A673 (cell line): ENCODE measurements around the gene SMARCD3. TPM values are rescaled to one million over a fixed set of nuclear protein-coding genes. Genes with fewer than 3 reads are reported as not detected.

Experiments
- BruUV-seq: library from RNA; stranded (reverse); fragments of 400-500 nt; replicated peaks from 2 replicates; lab custom pipeline; 2021; lab: Mats Ljungman, UMichigan
- CTCF ChIA-PET: fragments of 300-600 bp; sonication (Branson Sonifier 250); formaldehyde crosslinking; loops from one replicate; lab custom pipeline; 2022; ENCODE audit warnings: antibody characterized with exemption; lab: Charles Lee
- POLR2A ChIA-PET: fragments of 300-600 bp; sonication (Branson Sonifier 250); formaldehyde crosslinking; loops from one replicate; lab custom pipeline; 2022; ENCODE audit warnings: antibody characterized with exemption; ENCODE audit not compliant: low non-redundant PET; lab: Charles Lee
- DNase-seq: peaks from one replicate; pipeline ENCODE4 v3.0.0-alpha.2; 2015; ENCODE audit warnings: low spot score
- H3K27ac ChIP-seq: fragments of 200-600 bp; sonication (generic); 2 replicates; pipeline ENCODE4 v1.5.1; 2016; ENCODE audit warnings: mixed run types, low read depth, mild to moderate bottlenecking, mixed read lengths, antibody characterized with exemption, low read length; ENCODE audit not compliant: poor library complexity, severe bottlenecking
- H3K27me3 ChIP-seq: fragments of 200-600 bp; sonication (generic); replicated peaks from 2 replicates; pipeline ENCODE4 v1.6.1; 2017; ENCODE audit warnings: mixed run types, low read depth, mild to moderate bottlenecking, mixed read lengths, antibody characterized with exemption, low read length; ENCODE audit not compliant: insufficient read depth, poor library complexity
- H3K36me3 ChIP-seq: fragments of 200-600 bp; sonication (generic); 2 replicates; pipeline ENCODE4 v1.6.1; 2016; ENCODE audit warnings: mixed run types, mild to moderate bottlenecking, mixed read lengths, antibody characterized with exemption, low read length; ENCODE audit not compliant: insufficient read depth, poor library complexity, severe bottlenecking
- H3K4me1 ChIP-seq: fragments of 200-600 bp; sonication (generic); 2 replicates; pipeline ENCODE4 v1.6.1; 2017; ENCODE audit warnings: mixed run types, mild to moderate bottlenecking, mixed read lengths, antibody characterized with exemption, low read length; ENCODE audit not compliant: insufficient read depth, poor library complexity, severe bottlenecking
- H3K4me3 ChIP-seq: fragments of 200-600 bp; sonication (generic); 2 replicates; pipeline ENCODE4 v1.5.1; 2016; ENCODE audit warnings: low read depth, mixed run types, mild to moderate bottlenecking, mixed read lengths, low read length; ENCODE audit not compliant: poor library complexity, severe bottlenecking
- H3K9me3 ChIP-seq: fragments of 200-600 bp; sonication (generic); 2 replicates; pipeline ENCODE4 v1.6.1; 2016; ENCODE audit warnings: mixed run types, low read depth, mild to moderate bottlenecking, mixed read lengths, antibody characterized with exemption, low read length; ENCODE audit not compliant: poor library complexity, severe bottlenecking
- CTCF ChIP-seq: fragments of 300-800, 200-600 bp; sonication (generic); conservative IDR thresholded peaks from 2 replicates; pipeline ENCODE4 v1.5.1; 2017; ENCODE audit warnings: low read depth, mild to moderate bottlenecking, antibody characterized with exemption, low read length, moderate library complexity, mixed read lengths
- EZH2 ChIP-seq: fragments of 200-600 bp; sonication (generic); IDR thresholded peaks from 2 replicates; pipeline ENCODE4 v1.6.1; 2017; ENCODE audit warnings: borderline replicate concordance, low read depth, mild to moderate bottlenecking, mixed read lengths, antibody characterized with exemption, low read length; ENCODE audit not compliant: poor library complexity, severe bottlenecking
- intact Hi-C: fragments of 100-400 bp; cut with micrococcal nuclease; formaldehyde crosslinking; loops from one replicate; pipeline ENCODE4 v1.10.0; 2022; ENCODE audit not compliant: unreplicated experiment
- total RNA-seq: library from RNA; stranded (reverse); gene quantifications from 2 replicates; pipeline ENCODE4 v1.2.3, GENCODE V29; 2021

SMARCD3 gene
- total RNA-seq, 1 experiment from 2014 or later, result 44.8 TPM

GRCh38 chr7:151226875-151227782, 21.4 kb downstream of the SMARCD3 start, which contains the start of gene ABCF2:
Gene ABCF2, minus strand, starts transcription at chr7:151227205. Its CDS starts 747 bp downstream, at chr7:151226458.
- ChIA-PET POLR2A (no interaction called here), CTCF (interaction anchor here (0.5 to 1.4 kb wide), 4 partner anchors 17 to 176 kb away, joined by 3 to 6 read pairs (median 4); no protein-coding TSS in a partner anchor)
- no TSS peak for BruUV-seq
- intact Hi-C loops, result loop anchor here (1.0 to 5.0 kb wide), 2 partner anchors 76 to 105 kb away; no protein-coding TSS in a partner anchor
- TF ChIP-seq CTCF (no peak), EZH2 (no peak)
- Histone ChIP-seq H3K27me3 (no peaks in the 10 kb centered on the region), H3K4me1 (peaks cover 12% of the 10 kb centered on the region), H3K36me3 (peaks cover 28% of the 10 kb centered on the region), H3K4me3 (peak within 1 kb of the TSS; percentile 81), H3K27ac (peak within 1 kb of the TSS; percentile 74), H3K9me3 (no peaks in the 10 kb centered on the region)
- peak; percentile 100 for DNase-seq

DNA sequence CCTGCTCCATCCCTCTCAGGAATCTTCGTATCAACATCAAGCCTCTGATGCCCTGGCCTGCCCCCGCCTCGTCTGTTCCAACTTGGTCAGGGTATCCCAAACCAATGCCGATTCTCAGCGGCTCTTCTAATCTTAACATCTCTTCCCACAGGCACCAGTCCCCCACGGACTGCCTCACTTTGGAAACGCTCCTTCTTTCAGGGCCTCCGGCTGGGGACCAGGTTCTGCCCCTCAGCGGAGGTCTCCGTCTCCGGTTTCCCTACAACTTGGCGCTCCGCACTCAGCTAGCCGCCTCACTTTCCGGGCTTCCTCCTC, 22.0 kb downstream of the SMARCD3 start:
- POLR2A ChIA-PET, result no interaction called here
- no peak for TF ChIP-seq EZH2
- no peak for TF ChIP-seq CTCF
- H3K4me3 ChIP-seq, result peak overlapping the region; percentile 81
- CTCF ChIA-PET, result interaction anchor here (1.4 kb wide), 1 partner anchor 18 kb away, joined by 5 read pairs; no protein-coding TSS in a partner anchor
- DNase-seq, result no peak
- H3K9me3 ChIP-seq, result no peaks in the 10 kb centered on the region
- intact Hi-C loops, result loop anchor here (5.0 kb wide), 1 partner anchor 104 kb away; no protein-coding TSS in a partner anchor
- H3K27me3 ChIP-seq, result no peaks in the 10 kb centered on the region
- H3K36me3 ChIP-seq, result peaks cover 34% of the 10 kb centered on the region
- H3K27ac ChIP-seq, result peak overlapping the region; percentile 74
- TSS peak; percentile 27 for BruUV-seq
- peaks cover 7% of the 10 kb centered on the region for H3K4me1 ChIP-seq

GRCh38 chr7:151225948-151226510, 22.5 kb downstream of the SMARCD3 start:
- Histone ChIP-seq H3K4me1 (peaks cover 5% of the 10 kb centered on the region), H3K27me3 (no peaks in the 10 kb centered on the region), H3K36me3 (peaks cover 37% of the 10 kb centered on the region), H3K27ac (peak overlapping the region; percentile 74), H3K4me3 (peak overlapping the region; percentile 81), H3K9me3 (no peaks in the 10 kb centered on the region)
- intact Hi-C loops, result loop anchor here (5.0 kb wide), 1 partner anchor 104 kb away; no protein-coding TSS in a partner anchor
- BruUV-seq, result no TSS peak
- ChIA-PET POLR2A (no interaction called here), CTCF (no interaction called here)
- DNase-seq, result no peak
- TF ChIP-seq CTCF, result no peak
- no peak for TF ChIP-seq EZH2
